H1 (cell line): ENCODE data around the gene ERH. TPM values are rescaled to one million over a fixed set of nuclear protein-coding genes. Genes with fewer than 3 reads are reported as not detected.

Experiments used
- CTCF ChIA-PET: fragments of 300-600 bp; sonication (Branson Sonifier 250); formaldehyde crosslinking; loops from one replicate; lab custom pipeline; 2021; ENCODE audit not compliant: partially characterized antibody; lab: Charles Lee
- POLR2A ChIA-PET: fragments of 300-600 bp; sonication (Branson Sonifier 250); formaldehyde crosslinking; loops from one replicate; lab custom pipeline; 2021; ENCODE audit warnings: inconsistent platforms; ENCODE audit not compliant: partially characterized antibody; lab: Charles Lee
- DNase-seq, 2 experiments: peaks; one replicate each; pipeline versions ENCODE4 v3.0.0 to v3.0.0-alpha.2; 2010 to 2022; ENCODE audit warnings: low spot score in 2 of 2, low read depth in 1 of 2, mixed read lengths in 1 of 2
- FAIRE-seq: peaks from 2 replicates; lab custom pipeline; 2011; peaks lifted over from hg19 to GRCh38; lab: Jason Lieb, UNC
- H2AFZ ChIP-seq: 2 replicates; pipeline ENCODE4 v1.8.1; 2012; ENCODE audit warnings: low read length, inconsistent platforms
- H2AK5ac ChIP-seq: 2 replicates; pipeline ENCODE4 v1.6.1; 2013; ENCODE audit warnings: low read depth, low read length
- H2BK120ac ChIP-seq: replicated peaks from 2 replicates; pipeline ENCODE3; 2013; ENCODE audit warnings: low read depth, low read length, inconsistent platforms
- H2BK12ac ChIP-seq: 2 replicates; pipeline ENCODE4 v1.6.1; 2013; ENCODE audit warnings: low read depth, low read length
- H2BK15ac ChIP-seq: 2 replicates; pipeline ENCODE4 v1.6.1; 2013; ENCODE audit warnings: low read length
- H2BK20ac ChIP-seq: 2 replicates; pipeline ENCODE4 v1.6.1; 2013; ENCODE audit warnings: low read length
- H2BK5ac ChIP-seq: 2 replicates; pipeline ENCODE4 v1.6.1; 2013; ENCODE audit warnings: low read depth, low read length
- H3K14ac ChIP-seq: 2 replicates; pipeline ENCODE4 v1.6.1; 2013; ENCODE audit warnings: inconsistent platforms; ENCODE audit not compliant: insufficient read length
- H3K18ac ChIP-seq: 2 replicates; pipeline ENCODE4 v1.6.1; 2013; ENCODE audit warnings: low read length; ENCODE audit errors: extremely low read depth
- H3K23ac ChIP-seq: 2 replicates; pipeline ENCODE4 v1.6.1; 2013; ENCODE audit warnings: inconsistent platforms; ENCODE audit not compliant: insufficient read length
- H3K23me2 ChIP-seq: 2 replicates; pipeline ENCODE4 v1.6.1; 2013; ENCODE audit warnings: low read depth, low read length
- H3K27ac ChIP-seq: 2 replicates; pipeline ENCODE4 v1.6.1; 2011; ENCODE audit warnings: low read depth, low read length, inconsistent platforms
- H3K27me3 ChIP-seq, 4 experiments: replicated peaks in 1 of 4; 1 replicate in 1 of 4; 2 replicates in 3 of 4; pipeline versions ENCODE4 v1.6.1 to v1.8.1; 2011 to 2013; ENCODE audit warnings: low read length in 3 of 4, mild to moderate bottlenecking in 3 of 4, inconsistent platforms in 2 of 4, mixed read lengths in 2 of 4, moderate library complexity in 1 of 4; ENCODE audit not compliant: control insufficient read depth in 3 of 4, insufficient read depth in 3 of 4; ENCODE audit errors: extremely low read depth in 1 of 4
- H3K36me3 ChIP-seq, 4 experiments: 2 replicates each; pipeline versions ENCODE4 v1.6.1 to v1.8.1; 2011 to 2013; ENCODE audit warnings: mild to moderate bottlenecking in 4 of 4, low read length in 3 of 4, moderate library complexity in 2 of 4, control low read depth in 1 of 4, inconsistent platforms in 1 of 4; ENCODE audit not compliant: insufficient read depth in 4 of 4, control insufficient read depth in 2 of 4
- H3K4ac ChIP-seq: replicated peaks from 2 replicates; pipeline ENCODE3; 2013; ENCODE audit warnings: low read length, low read depth, mixed read lengths, inconsistent platforms; ENCODE audit not compliant: insufficient read length
- H3K4me1 ChIP-seq, 4 experiments: replicated peaks in 1 of 4; 1 replicate in 1 of 4; 2 replicates in 3 of 4; pipeline versions ENCODE4 v1.6.1 to v1.8.1; 2011 to 2013; ENCODE audit warnings: low read length in 3 of 4, inconsistent platforms in 2 of 4, mixed read lengths in 1 of 4; ENCODE audit not compliant: insufficient read depth in 4 of 4, control insufficient read depth in 3 of 4
- H3K4me2 ChIP-seq, 2 experiments: 2 replicates each; pipeline versions ENCODE4 v1.6.1 to v1.8.1; 2011 to 2013; ENCODE audit warnings: low read depth in 2 of 2, low read length in 2 of 2, control low read depth in 1 of 2, inconsistent platforms in 1 of 2, mild to moderate bottlenecking in 1 of 2; ENCODE audit not compliant: insufficient read depth in 1 of 2
- H3K4me3 ChIP-seq, 4 experiments: fragments of 200-600, 300-600 bp in 1 of 4; sonication (generic), shearing (Covaris generic), sonication (Bioruptor Twin) in 1 of 4; 2 replicates each; pipeline versions ENCODE4 v1.5.1 to v1.8.1; 2011 to 2016; ENCODE audit warnings: low read length in 4 of 4, low read depth in 3 of 4, control low read depth in 2 of 4, inconsistent platforms in 2 of 4, mild to moderate bottlenecking in 2 of 4, mixed read lengths in 1 of 4, moderate library complexity in 1 of 4; ENCODE audit not compliant: insufficient read depth in 2 of 4; ENCODE audit errors: extremely low read depth in 1 of 4
- H3K56ac ChIP-seq: replicated peaks from 2 replicates; pipeline ENCODE3; 2013; ENCODE audit warnings: low read depth, mild to moderate bottlenecking, mixed read lengths, low read length, inconsistent platforms; ENCODE audit not compliant: insufficient read length
- H3K79me1 ChIP-seq: 2 replicates; pipeline ENCODE4 v1.6.1; 2013; ENCODE audit warnings: low read depth, low read length, control low read depth
- H3K79me2 ChIP-seq, 2 experiments: 2 replicates each; pipeline versions ENCODE4 v1.6.1 to v1.8.1; 2012 to 2013; ENCODE audit warnings: low read length in 2 of 2, mild to moderate bottlenecking in 2 of 2, inconsistent platforms in 1 of 2; ENCODE audit not compliant: insufficient read depth in 2 of 2, control insufficient read depth in 1 of 2
- H3K9ac ChIP-seq, 4 experiments: replicated peaks in 1 of 4; 1 replicate in 1 of 4; 2 replicates in 3 of 4; pipeline versions ENCODE4 v1.6.1 to v1.8.1; 2011 to 2013; ENCODE audit warnings: low read depth in 3 of 4, low read length in 3 of 4, control low read depth in 2 of 4, mild to moderate bottlenecking in 2 of 4, moderate library complexity in 2 of 4, inconsistent platforms in 1 of 4; ENCODE audit errors: extremely low read depth in 1 of 4
- H3K9me3 ChIP-seq, 2 experiments: 2 replicates each; pipeline versions ENCODE4 v1.6.1 to v1.8.1; 2012 to 2013; ENCODE audit warnings: mild to moderate bottlenecking in 2 of 2, moderate library complexity in 2 of 2, control low read depth in 1 of 2, inconsistent platforms in 1 of 2, low read depth in 1 of 2, low read length in 1 of 2, mixed read lengths in 1 of 2; ENCODE audit not compliant: insufficient read depth in 2 of 2
- H4K20me1 ChIP-seq, 2 experiments: replicated peaks in 1 of 2; 2 replicates each; pipeline versions ENCODE3 to v1.8.1; 2011 to 2013; ENCODE audit warnings: inconsistent platforms in 2 of 2, low read length in 2 of 2, mild to moderate bottlenecking in 1 of 2; ENCODE audit not compliant: insufficient read depth in 2 of 2, control insufficient read depth in 1 of 2
- H4K5ac ChIP-seq: 2 replicates; pipeline ENCODE4 v1.6.1; 2013; ENCODE audit warnings: low read length, low read depth, mixed read lengths, inconsistent platforms; ENCODE audit not compliant: insufficient read length
- H4K8ac ChIP-seq: 2 replicates; pipeline ENCODE4 v1.8.0; 2013; ENCODE audit warnings: mild to moderate bottlenecking, moderate library complexity, low read length, inconsistent platforms; ENCODE audit not compliant: insufficient read depth; ENCODE audit errors: extremely low read depth
- H4K91ac ChIP-seq: replicated peaks from 2 replicates; pipeline ENCODE3; 2013; ENCODE audit warnings: low read length, mixed read lengths, inconsistent platforms; ENCODE audit not compliant: insufficient read length
- CBX5 ChIP-seq: fragments of 300-800, 300-1000 bp; sonication (generic); IDR thresholded peaks from 2 replicates; pipeline ENCODE4 v1.7.1; 2016; ENCODE audit warnings: antibody characterized with exemption, low read length, low read depth
- GTF2F1 ChIP-seq: IDR thresholded peaks from 2 replicates; pipeline ENCODE4 v1.6.1; 2012; ENCODE audit warnings: low read depth, low read length, improper control_type of control experiment, borderline replicate concordance
- SAP30 ChIP-seq: fragments of 300-600 bp; sonication (generic); IDR thresholded peaks from 2 replicates; pipeline ENCODE4 v1.7.1; 2012; ENCODE audit warnings: low read length, moderate library complexity, mild to moderate bottlenecking, inconsistent platforms; ENCODE audit not compliant: insufficient read depth, insufficient replicate concordance
- WGBS, 2 experiments: shearing (Covaris generic) in 1 of 2; methylation state at CpG; one replicate each; pipeline versions ENCODE4 v1.1.6 to v1.1.7; 2013 to 2015; ENCODE audit warnings: low lambda C conversion rate in 2 of 2, mixed read lengths in 2 of 2, inconsistent platforms in 1 of 2, low coverage in 1 of 2, missing lambda C conversion rate in 1 of 2; ENCODE audit not compliant: insufficient replicate concordance in 2 of 2, insufficient coverage in 1 of 2, insufficient read length in 1 of 2; ENCODE audit errors: extremely low coverage in 1 of 2, missing lambda C conversion rate in 1 of 2; 5-methylcytosine and 5-hydroxymethylcytosine counted together
- polyA plus RNA-seq, 7 experiments: library from polyadenylated mRNA; depleted of rRNA in 3 of 7; stranded (reverse) in 5 of 7; unstranded in 2 of 7; fragments of >200 nt in 5 of 7; fragments of 200-250 nt in 2 of 7; gene quantifications; 1 replicate in 5 of 7; 2 replicates in 1 of 7; 4 replicates in 1 of 7; pipeline versions ENCODE4 v1.2.1 to v1.2.3, GENCODE V29; 2011 to 2013; ENCODE audit warnings: missing spikeins in 2 of 7, mixed read lengths in 2 of 7
- total RNA-seq: library from RNA; stranded (reverse); fragmentation: NEBNext Ultra II Directional; extraction: Animal tissue kit (Norgen Biotek cat#: 25700); gene quantifications from 2 replicates; pipeline ENCODE4 v1.2.1, GENCODE V29; 2021

The ERH gene
- total and polyA plus RNA-seq, 2 of the 8 experiments (the other 6 are each of a cell fraction or from before 2014, with no cell fraction given) = 329 to 454 TPM

- CTCF ChIA-PET = no interaction called here
- no peak overlapping the region for H2BK120ac ChIP-seq
- H3K56ac ChIP-seq = no peak overlapping the region
- no peak overlapping the region for H3K27ac ChIP-seq
- H4K8ac ChIP-seq = no peak overlapping the region
- H3K4me1 ChIP-seq = no peaks in the 10 kb centered on the region
- H3K79me1 ChIP-seq = peaks cover 2% of the 10 kb centered on the region; the same call in 1 of the 2 replicates
- H3K79me2 ChIP-seq = peaks cover 0 to 47% of the 10 kb centered on the region in 2 experiments; a peak in 3 of 4 replicates
- no peaks in the 10 kb centered on the region for H3K23me2 ChIP-seq
- H3K36me3 ChIP-seq = no peaks in the 10 kb centered on the region
- no peak overlapping the region for H2AFZ ChIP-seq
- H4K91ac ChIP-seq = no peak overlapping the region
- H2BK12ac ChIP-seq = no peak overlapping the region
- no peaks in the 10 kb centered on the region for H3K9me3 ChIP-seq
- H3K14ac ChIP-seq = no peak overlapping the region
- no peak overlapping the region for H2AK5ac ChIP-seq
- no peak overlapping the region for H2BK15ac ChIP-seq
- no peak overlapping the region for H4K5ac ChIP-seq
- no peak overlapping the region for H3K18ac ChIP-seq
- no peak for DNase-seq
- no peak overlapping the region for H3K9ac ChIP-seq
- WGBS, 2 experiments = 88% methylated on average over 2 of the region's 2 CpGs; no CpG with 5 or more reads in 1 of the 2 experiments
- H3K23ac ChIP-seq = no peak overlapping the region
- FAIRE-seq = no peak
- no peak overlapping the region for H3K4me2 ChIP-seq
- no peak overlapping the region for H3K4me3 ChIP-seq
- no peak overlapping the region for H3K4ac ChIP-seq
- H2BK5ac ChIP-seq = no peak overlapping the region
- no peak overlapping the region for H2BK20ac ChIP-seq
- POLR2A ChIA-PET = interaction anchor here (0.6 to 2.3 kb wide), 3 partner anchors 10 to 423 kb away, joined by 3 to 6 read pairs (median 3); partner anchors contain the start of genes ERH and SLC39A9
- H3K27me3 ChIP-seq = no peaks in the 10 kb centered on the region
- H4K20me1 ChIP-seq = peaks cover 2% of the 10 kb centered on the region in 2 experiments
- no peak for TF ChIP-seq SAP30
- TF ChIP-seq CBX5 = no peak
- no peak for TF ChIP-seq GTF2F1
Observed at GRCh38 chr14:69408331-69408960, 10.3 kb upstream of the ERH start.
